Mammary epithelial cell (primary cell): Measurements from ENCODE around the gene DGAT2L6.

Experiments used
- EZH2 ChIP-seq: IDR thresholded peaks from 2 replicates; pipeline ENCODE4 v1.6.1; 2012; ENCODE audit warnings: low read length, inconsistent platforms, borderline replicate concordance
- TF ChIP-seq, protein P1 (sequence below), 2 donors: IDR thresholded peaks in 1 of 2; conservative IDR thresholded peaks in 1 of 2; 2 replicates each; pipeline ENCODE4 v1.5.1; 2011 to 2012; ENCODE audit warnings: inconsistent platforms in 2 of 2, low read length in 2 of 2, mild to moderate bottlenecking in 2 of 2, control low read depth in 1 of 2, low read depth in 1 of 2; ENCODE audit not compliant: insufficient read depth in 1 of 2; ENCODE audit errors: extremely low read depth in 1 of 2

DNA sequence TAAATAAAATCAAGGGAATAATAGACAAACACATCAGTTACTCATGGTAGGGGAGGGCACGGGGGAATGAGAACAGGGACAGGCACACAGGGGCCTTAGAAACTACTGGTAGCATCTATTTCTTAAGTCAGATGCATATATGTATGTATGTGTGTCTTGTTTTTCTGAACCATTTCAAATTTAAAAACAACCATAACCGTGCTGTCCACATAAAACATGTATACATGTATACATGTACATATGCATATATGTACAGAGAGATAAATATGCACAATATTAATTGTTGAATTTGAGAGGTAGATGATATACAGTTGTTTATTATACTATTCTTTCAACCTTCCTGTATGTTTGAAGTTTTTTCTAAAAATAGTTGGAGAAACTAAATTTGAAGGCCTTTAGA, 49.4 kb downstream of the DGAT2L6 start:
- TF ChIP-seq, protein P1, sequence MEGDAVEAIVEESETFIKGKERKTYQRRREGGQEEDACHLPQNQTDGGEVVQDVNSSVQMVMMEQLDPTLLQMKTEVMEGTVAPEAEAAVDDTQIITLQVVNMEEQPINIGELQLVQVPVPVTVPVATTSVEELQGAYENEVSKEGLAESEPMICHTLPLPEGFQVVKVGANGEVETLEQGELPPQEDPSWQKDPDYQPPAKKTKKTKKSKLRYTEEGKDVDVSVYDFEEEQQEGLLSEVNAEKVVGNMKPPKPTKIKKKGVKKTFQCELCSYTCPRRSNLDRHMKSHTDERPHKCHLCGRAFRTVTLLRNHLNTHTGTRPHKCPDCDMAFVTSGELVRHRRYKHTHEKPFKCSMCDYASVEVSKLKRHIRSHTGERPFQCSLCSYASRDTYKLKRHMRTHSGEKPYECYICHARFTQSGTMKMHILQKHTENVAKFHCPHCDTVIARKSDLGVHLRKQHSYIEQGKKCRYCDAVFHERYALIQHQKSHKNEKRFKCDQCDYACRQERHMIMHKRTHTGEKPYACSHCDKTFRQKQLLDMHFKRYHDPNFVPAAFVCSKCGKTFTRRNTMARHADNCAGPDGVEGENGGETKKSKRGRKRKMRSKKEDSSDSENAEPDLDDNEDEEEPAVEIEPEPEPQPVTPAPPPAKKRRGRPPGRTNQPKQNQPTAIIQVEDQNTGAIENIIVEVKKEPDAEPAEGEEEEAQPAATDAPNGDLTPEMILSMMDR (conservative IDR thresholded peaks at IDR 0.05 in 1 of 2, IDR thresholded peaks at IDR 0.05 in 1 of 2; ENCODE audit: extremely low read depth in 1 of 2, insufficient read depth in 1 of 2, low read depth in 1 of 2, low read length in 2 of 2), result no peak
- TF ChIP-seq EZH2, result no peak
